Endometrial microvascular endothelial cells (primary cell): ENCODE data around the gene WNT11. TPM values are rescaled to one million over a fixed set of nuclear protein-coding genes. Genes with fewer than 3 reads are reported as not detected.

Experiments used
- in situ Hi-C: cut with HindIII; loops from 2 replicates; pipeline ENCODE4 v1.10.0; 2017; ENCODE audit warnings: low sequenced_read_pairs, low pct_unique_long_range_greater_than_20kb; ENCODE audit errors: inconsistent ontology term
- total RNA-seq: library from RNA; depleted of rRNA; stranded (reverse); fragments of >200 nt; gene quantifications from one replicate; pipeline ENCODE4 v1.2.3, GENCODE V29; 2015; ENCODE audit errors: inconsistent ontology term

Gene WNT11
- total RNA-seq, 1 donor from 2014 or later = not detected

GRCh38 chr11:76148231-76148630 is 58.1 kb downstream of the WNT11 start:
- in situ Hi-C loops = no loop called here

GRCh38 chr11:76147106-76147740 is 59.1 kb downstream of the WNT11 start:
- in situ Hi-C loops = no loop called here

GRCh38 chr11:76143274-76143673 is 63.0 kb downstream of the WNT11 start:
- in situ Hi-C loops = no loop called here

GRCh38 chr11:76141901-76142588 is 64.3 kb downstream of the WNT11 start:
- in situ Hi-C loops = no loop called here

GRCh38 chr11:76140912-76141574 is 65.3 kb downstream of the WNT11 start:
- in situ Hi-C loops = no loop called here

GRCh38 chr11:76139314-76139713 is 67.0 kb downstream of the WNT11 start:
- in situ Hi-C loops = no loop called here

Other genes with a start within 250 kb of the WNT11 start
- 30.8 TPM for gene THAP12, start 174.6 kb upstream of the WNT11 start, total RNA-seq
- 2.4 TPM for gene GVQW3, start 174.8 kb upstream of the WNT11 start, total RNA-seq
- 20.9 TPM for gene EMSY, start 238.5 kb upstream of the WNT11 start, total RNA-seq